Tracheal epithelial cell (primary cell): ENCODE measurements around the gene ACADM. TPM values are rescaled to one million over a fixed set of nuclear protein-coding genes. Genes with fewer than 3 reads are reported as not detected.

Source experiments
- total RNA-seq: library from RNA; depleted of rRNA; stranded (reverse); fragments of >200 nt; gene quantifications from 2 replicates; pipeline ENCODE4 v1.2.1, GENCODE V29; 2014

ACADM gene
- total RNA-seq = 11.5 and 17.8 TPM in 2 replicates

GRCh38 chr1:75724472-75725022, at the start of gene ACADM:
TSS of gene ACADM (plus strand) at chr1:75724709. CDS start at chr1:75724788, 79 bp downstream.

GRCh38 chr1:75785983-75786853, 61.7 kb downstream of the ACADM start, which contains the start of gene RABGGTB:
TSS of gene RABGGTB (plus strand) at chr1:75786256. CDS start at chr1:75786272, 16 bp downstream.

GRCh38 chr1:75796376-75797272, 72.1 kb downstream of the ACADM start, which contains the start of gene MSH4:
TSS of gene MSH4 (plus strand) at chr1:75796882. CDS start at chr1:75796986, 104 bp downstream.

Other genes with a start within 250 kb of the ACADM start
- 0.43 and 0.48 TPM in 2 replicates for gene SLC44A5, start 113.6 kb upstream of the ACADM start, total RNA-seq
- gene RABGGTB, start 61.5 kb downstream of the ACADM start, total RNA-seq = 152 and 175 TPM in 2 replicates
- gene MSH4, start 72.2 kb downstream of the ACADM start, total RNA-seq = 0.21 and 0.24 TPM in 2 replicates
- gene ASB17, start 207.7 kb downstream of the ACADM start, total RNA-seq = not detected in 2 replicates